ENCODE results near the gene C8G. TPM values are rescaled to one million over a fixed set of nuclear protein-coding genes. Genes with fewer than 3 reads are reported as not detected.

The C8G gene
- total RNA-seq, 1 experiment from 2014 or later: not detected

DNA sequence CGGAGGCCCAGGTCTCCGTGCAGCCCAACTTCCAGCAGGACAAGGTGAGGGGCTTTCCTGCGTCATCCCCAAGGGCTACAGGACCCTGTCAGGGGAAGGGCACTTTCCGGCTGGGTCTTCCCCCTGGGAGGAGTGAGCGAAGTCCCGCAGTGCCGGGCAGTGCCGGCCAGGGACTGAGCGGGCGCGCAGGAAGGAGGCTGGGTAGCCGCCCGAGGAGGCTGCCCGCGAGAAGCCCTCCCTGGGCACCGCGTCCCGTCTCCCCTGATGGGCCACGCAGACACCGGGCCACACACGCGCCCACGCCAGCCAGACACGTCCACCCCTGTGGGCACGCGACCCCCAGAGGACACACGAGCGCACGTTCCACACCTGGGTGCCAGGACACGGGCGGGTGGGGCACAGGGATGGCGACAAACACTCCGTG is 32.6 kb downstream of the C8G start:
- H3K9me3 ChIP-seq (replicated peaks): no peaks in the 10 kb centered on the region
- H3K4me1 ChIP-seq (replicated peaks): peaks cover 24% of the 10 kb centered on the region
- H3K27me3 ChIP-seq (replicated peaks): peaks cover 7% of the 10 kb centered on the region; the same call in 1 of the 2 replicates
- DNase-seq (ENCODE audit: low read depth in 1 of 2, low spot score in 2 of 2): no peak
- H3K27ac ChIP-seq: no peak overlapping the region
- no peak overlapping the region for H3K4me3 ChIP-seq
- H3K36me3 ChIP-seq: no peaks in the 10 kb centered on the region

DNA sequence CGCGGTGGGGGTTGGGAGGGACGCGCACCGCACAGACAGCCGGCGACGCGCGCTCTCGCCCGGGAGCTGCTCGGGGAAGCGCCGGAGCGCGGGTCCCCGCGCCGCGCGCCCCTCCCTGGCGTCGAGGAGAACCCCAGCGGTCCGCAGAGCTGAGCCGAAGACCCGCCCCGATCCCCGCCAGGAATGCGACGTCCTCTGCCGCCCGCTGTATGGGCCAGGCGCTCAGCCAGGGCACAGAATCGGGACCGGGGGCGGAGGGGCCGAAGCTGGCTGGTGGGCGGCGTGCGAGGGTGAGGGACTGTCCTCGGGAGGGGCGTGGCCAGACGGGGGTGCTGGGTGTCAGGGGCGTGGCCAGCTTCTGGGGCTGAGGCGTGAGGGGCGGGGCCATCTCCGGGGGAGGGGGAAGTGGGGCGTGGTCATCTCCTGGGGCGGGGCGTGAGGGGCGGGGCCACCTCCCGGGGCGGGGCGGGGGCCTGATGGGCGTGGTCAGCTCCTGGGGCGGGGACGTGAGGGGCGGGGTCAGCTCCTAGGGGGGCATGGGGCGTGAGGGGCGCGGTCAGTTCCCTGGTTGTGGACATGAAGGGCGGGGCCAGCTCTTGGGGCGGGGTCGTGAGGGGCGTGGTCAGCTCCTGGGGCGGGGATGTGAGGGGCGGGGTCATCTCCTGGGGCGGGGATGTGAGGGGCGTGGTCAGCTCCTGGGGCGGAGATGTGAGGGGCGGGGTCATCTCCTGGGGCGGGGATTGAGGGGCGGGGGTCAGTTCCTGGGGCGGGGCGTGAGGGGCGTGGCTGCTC is 33.2 kb downstream of the C8G start:
- H3K4me3 ChIP-seq: peak overlapping the region; percentile 12; the same call in 1 of the 2 replicates
- H3K36me3 ChIP-seq: no peaks in the 10 kb centered on the region
- no peaks in the 10 kb centered on the region for H3K9me3 ChIP-seq (replicated peaks)
- no peak overlapping the region for H3K27ac ChIP-seq
- H3K27me3 ChIP-seq (replicated peaks): peaks cover 7% of the 10 kb centered on the region; the same call in 1 of the 2 replicates
- H3K4me1 ChIP-seq (replicated peaks): peaks cover 24% of the 10 kb centered on the region
- no peak for DNase-seq (ENCODE audit: low read depth in 1 of 2, low spot score in 2 of 2)

GRCh38 chr9:136978865-136979544 is 34.0 kb downstream of the C8G start:
- Histone ChIP-seq H3K27ac (no peak overlapping the region), H3K9me3 (replicated peaks) (no peaks in the 10 kb centered on the region), H3K36me3 (no peaks in the 10 kb centered on the region), H3K4me1 (replicated peaks) (peaks cover 24% of the 10 kb centered on the region), H3K27me3 (replicated peaks) (peaks cover 7% of the 10 kb centered on the region; the same call in 1 of the 2 replicates), H3K4me3 (no peak overlapping the region)
- no peak for DNase-seq (ENCODE audit: low read depth in 1 of 2, low spot score in 2 of 2)

GRCh38 chr9:136979769-136980587 is 34.9 kb downstream of the C8G start:
- H3K27ac ChIP-seq: no peak overlapping the region
- H3K9me3 ChIP-seq (replicated peaks): no peaks in the 10 kb centered on the region
- DNase-seq (ENCODE audit: low read depth in 1 of 2, low spot score in 2 of 2): no peak
- H3K4me1 ChIP-seq (replicated peaks): peaks cover 24% of the 10 kb centered on the region
- peaks cover 7% of the 10 kb centered on the region; the same call in 1 of the 2 replicates for H3K27me3 ChIP-seq (replicated peaks)
- H3K4me3 ChIP-seq: no peak overlapping the region
- no peaks in the 10 kb centered on the region for H3K36me3 ChIP-seq

DNA sequence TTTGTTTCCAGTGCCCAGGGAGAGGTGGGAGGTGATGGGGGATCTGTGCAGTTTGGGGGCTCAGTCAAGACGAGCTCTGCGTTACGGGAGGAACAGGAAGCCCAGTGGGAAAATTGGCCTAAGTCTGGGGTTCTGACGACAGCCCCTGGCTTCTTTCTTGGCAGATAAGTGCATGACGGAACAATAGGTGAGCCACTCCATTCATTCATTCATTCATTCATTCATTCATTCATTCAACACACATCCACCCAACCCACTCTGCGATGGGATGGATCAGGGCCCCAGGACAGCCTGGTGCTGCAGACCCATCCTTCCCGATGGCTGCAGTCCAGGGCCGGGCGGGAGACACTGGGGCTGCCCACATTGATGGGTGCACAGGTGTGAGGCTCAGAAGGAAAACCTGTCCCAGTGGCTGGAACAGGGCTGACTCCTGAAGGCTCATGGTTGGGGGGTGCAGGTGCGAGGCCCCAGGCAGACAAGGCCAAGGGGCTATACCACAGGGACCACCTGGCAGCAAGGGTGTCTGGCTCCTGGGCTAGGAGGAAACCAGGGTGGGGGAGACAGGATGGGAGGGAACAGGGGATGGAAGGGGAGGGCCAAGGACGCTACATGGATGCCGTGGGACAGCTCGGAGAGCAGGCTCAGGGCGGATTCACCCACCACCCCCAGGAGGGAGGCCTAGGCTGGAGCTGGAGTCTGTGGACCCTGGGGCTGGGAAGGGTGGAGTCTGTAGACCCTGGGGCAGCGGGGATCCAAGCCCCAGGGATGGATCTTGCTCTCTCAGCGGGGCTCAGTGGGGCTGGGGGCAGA is 35.8 kb downstream of the C8G start:
- Histone ChIP-seq H3K27ac (peak overlapping the region; percentile 34; the same call in 1 of the 2 replicates), H3K27me3 (replicated peaks) (peaks cover 5% of the 10 kb centered on the region), H3K4me3 (no peak overlapping the region), H3K9me3 (replicated peaks) (no peaks in the 10 kb centered on the region), H3K4me1 (replicated peaks) (peaks cover 24% of the 10 kb centered on the region), H3K36me3 (no peaks in the 10 kb centered on the region)
- no peak for DNase-seq (ENCODE audit: low read depth in 1 of 2, low spot score in 2 of 2)

DNA sequence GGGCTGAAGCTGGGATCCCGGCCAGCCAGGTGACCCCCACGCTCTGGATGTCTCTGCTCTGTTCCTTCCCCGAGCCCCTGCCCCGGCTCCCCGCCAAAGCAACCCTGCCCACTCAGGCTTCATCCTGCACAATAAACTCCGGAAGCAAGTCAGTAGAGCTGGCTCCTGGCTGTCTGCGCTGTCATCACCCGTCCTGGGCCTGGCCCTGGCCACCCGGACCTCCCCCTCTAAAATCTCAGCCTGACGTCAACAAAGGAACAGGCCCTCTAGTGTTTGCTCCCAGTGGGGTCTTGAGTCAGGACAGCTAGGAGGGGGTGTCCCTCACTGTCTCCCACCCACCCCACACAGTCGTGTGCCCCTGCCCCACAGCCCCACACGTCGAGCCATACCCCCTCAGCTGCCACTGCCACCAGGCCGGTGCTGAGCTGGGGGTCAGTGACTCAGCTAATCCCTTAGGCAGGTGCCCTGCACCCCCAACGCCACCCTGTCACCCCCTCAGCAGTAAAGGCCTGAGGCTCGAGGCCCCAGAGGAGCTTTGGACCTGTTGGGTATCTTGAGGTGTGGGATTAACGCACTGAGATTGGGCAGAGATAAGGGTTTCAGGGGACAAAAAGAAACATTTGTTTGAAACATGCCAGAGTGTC is 36.7 kb downstream of the C8G start:
- H3K9me3 ChIP-seq (replicated peaks): no peaks in the 10 kb centered on the region
- H3K36me3 ChIP-seq: no peaks in the 10 kb centered on the region
- peak overlapping the region; percentile 34 for H3K27ac ChIP-seq
- H3K27me3 ChIP-seq (replicated peaks): peaks cover 5% of the 10 kb centered on the region
- peaks cover 24% of the 10 kb centered on the region for H3K4me1 ChIP-seq (replicated peaks)
- H3K4me3 ChIP-seq: no peak overlapping the region
- peak; percentile 35 to 80 for DNase-seq (ENCODE audit: low read depth in 1 of 2, low spot score in 2 of 2)

GRCh38 chr9:136982232-136983051 is 37.4 kb downstream of the C8G start, which contains the start of gene LCNL1:
Gene LCNL1, plus strand, starts transcription at chr9:136982993. Its CDS starts 594 bp downstream, at chr9:136983587.
- no peaks in the 10 kb centered on the region for H3K9me3 ChIP-seq (replicated peaks)
- no peak within 1 kb of the TSS for H3K4me3 ChIP-seq
- H3K4me1 ChIP-seq (replicated peaks): peaks cover 24% of the 10 kb centered on the region
- peaks cover 5% of the 10 kb centered on the region for H3K27me3 ChIP-seq (replicated peaks)
- H3K27ac ChIP-seq: peak within 1 kb of the TSS; percentile 33
- DNase-seq (ENCODE audit: low read depth in 1 of 2, low spot score in 2 of 2): no peak
- H3K36me3 ChIP-seq: no peaks in the 10 kb centered on the region

GRCh38 chr9:136983167-136983566 is 38.1 kb downstream of the C8G start:
- no peaks in the 10 kb centered on the region for H3K36me3 ChIP-seq
- peaks cover 18% of the 10 kb centered on the region for H3K4me1 ChIP-seq (replicated peaks)
- no peaks in the 10 kb centered on the region; the same call in 1 of the 2 replicates for H3K27me3 ChIP-seq (replicated peaks)
- no peak overlapping the region for H3K27ac ChIP-seq
- H3K9me3 ChIP-seq (replicated peaks): no peaks in the 10 kb centered on the region
- no peak overlapping the region for H3K4me3 ChIP-seq
- no peak for DNase-seq (ENCODE audit: low read depth in 1 of 2, low spot score in 2 of 2)

DNA sequence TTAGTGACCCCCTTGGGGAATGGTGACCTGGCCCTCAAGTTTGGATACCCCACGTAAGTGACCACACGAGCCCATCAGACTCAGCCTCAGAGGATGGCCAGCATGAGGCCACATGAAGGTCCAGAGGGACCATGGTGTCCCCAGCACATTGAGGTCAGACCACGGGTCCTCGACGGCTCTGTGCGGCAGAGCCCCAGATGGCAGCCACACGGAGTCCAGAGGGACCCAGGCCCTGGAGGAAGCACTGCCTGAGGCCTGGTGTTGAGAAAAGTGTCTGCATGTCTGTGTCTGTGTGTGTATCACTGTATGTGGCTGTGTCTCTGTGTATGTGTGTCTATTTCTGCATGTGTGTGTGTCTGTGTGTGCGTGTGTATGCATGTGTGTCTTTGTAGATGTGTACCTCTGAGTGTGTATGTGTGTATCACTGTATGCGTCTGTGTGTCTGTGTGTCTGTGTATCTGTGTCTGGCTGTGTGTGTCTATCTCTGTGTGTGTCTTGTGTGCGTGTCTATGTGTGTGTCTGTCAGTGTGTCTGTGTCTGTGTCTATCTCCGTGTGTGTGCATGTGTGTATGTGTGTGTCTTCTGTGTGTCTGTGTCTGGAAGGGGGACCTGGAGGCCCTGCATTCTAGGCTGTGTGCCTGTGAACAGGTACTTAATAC is 38.7 kb downstream of the C8G start:
- no peak for DNase-seq (ENCODE audit: low read depth in 1 of 2, low spot score in 2 of 2)
- Histone ChIP-seq H3K27ac (no peak overlapping the region), H3K27me3 (replicated peaks) (no peaks in the 10 kb centered on the region; the same call in 1 of the 2 replicates), H3K9me3 (replicated peaks) (no peaks in the 10 kb centered on the region), H3K4me1 (replicated peaks) (peaks cover 18% of the 10 kb centered on the region), H3K4me3 (no peak overlapping the region), H3K36me3 (no peaks in the 10 kb centered on the region)

DNA sequence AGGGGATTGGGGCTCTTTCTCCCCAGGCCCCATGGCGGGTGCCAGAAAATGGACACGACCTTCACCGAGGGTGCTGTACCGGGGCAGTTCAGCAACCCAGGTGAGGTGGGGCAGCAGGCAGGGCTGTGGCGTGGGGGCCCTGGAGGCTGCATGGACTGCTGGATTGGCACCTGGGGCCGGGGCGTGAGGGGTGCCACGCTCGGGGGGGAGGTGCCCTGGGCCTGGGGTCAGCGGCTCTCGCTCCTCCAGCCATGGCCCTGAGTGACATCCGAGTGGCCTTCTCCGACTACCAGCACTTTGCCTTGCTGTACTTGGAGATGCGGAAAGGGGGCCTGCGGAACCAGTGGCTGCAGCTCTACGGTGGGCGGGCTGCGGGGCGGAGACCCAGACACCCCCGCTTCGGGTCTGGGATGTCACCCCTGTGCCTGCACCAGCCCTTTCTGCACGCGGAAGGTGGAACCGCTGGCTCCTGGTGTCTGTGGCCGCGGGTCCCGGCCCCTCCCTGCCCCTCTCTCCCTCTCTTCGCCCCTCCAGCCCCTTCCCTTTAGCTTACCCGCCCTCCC is 39.5 kb downstream of the C8G start:
- Histone ChIP-seq H3K9me3 (replicated peaks) (no peaks in the 10 kb centered on the region), H3K36me3 (no peaks in the 10 kb centered on the region), H3K4me1 (replicated peaks) (peaks cover 18% of the 10 kb centered on the region), H3K4me3 (no peak overlapping the region), H3K27ac (no peak overlapping the region), H3K27me3 (replicated peaks) (no peaks in the 10 kb centered on the region; the same call in 1 of the 2 replicates)
- no peak for DNase-seq (ENCODE audit: low read depth in 1 of 2, low spot score in 2 of 2)

- no peaks in the 10 kb centered on the region; the same call in 1 of the 2 replicates for H3K27me3 ChIP-seq (replicated peaks)
These were observed 40.1 kb downstream of the C8G start for GRCh38 chr9:136985027-136985602.

More at GRCh38 chr9:136985027-136985602, 40.1 kb downstream of the C8G start:
- DNase-seq (ENCODE audit: low read depth in 1 of 2, low spot score in 2 of 2): no peak
- Histone ChIP-seq H3K4me3 (no peak overlapping the region), H3K27ac (no peak overlapping the region), H3K4me1 (replicated peaks) (peaks cover 18% of the 10 kb centered on the region), H3K9me3 (replicated peaks) (no peaks in the 10 kb centered on the region), H3K36me3 (no peaks in the 10 kb centered on the region)
